OCI-LY7 (cell line): ENCODE measurements around the gene SH3PXD2A.

Experiments
- CTCF ChIP-seq: fragments of 200-600 bp; sonication (generic); conservative IDR thresholded peaks from 2 replicates; pipeline ENCODE4 v1.5.1; 2014; ENCODE audit warnings: mild to moderate bottlenecking, antibody characterized with exemption, low read length, moderate library complexity, mixed read lengths
- EZH2phosphoT487 ChIP-seq: fragments of 200-600 bp; sonication (generic); IDR thresholded peaks from 2 replicates; pipeline ENCODE4 v1.6.1; 2018; ENCODE audit warnings: low read depth, borderline replicate concordance, mild to moderate bottlenecking, mixed run types, antibody characterized with exemption, low read length, moderate library complexity, mixed read lengths

- no peak for TF ChIP-seq CTCF
- no peak for TF ChIP-seq EZH2phosphoT487
These were observed 89.4 kb downstream of the SH3PXD2A start for GRCh38 chr10:103765981-103766380.
